HepG2 (cell line): ENCODE data around the gene MRPL50. TPM values are rescaled to one million over a fixed set of nuclear protein-coding genes. Genes with fewer than 3 reads are reported as not detected.
A peak's percentile ranks its signal among the peaks of the same experiment; 100 is the strongest.

Experiments
- ATAC-seq: fragments of 200-7000 bp; cut with Tn5 transposase; 3 replicates; pipeline ENCODE4 v1.9.1; 2020; ENCODE audit warnings: mild to moderate bottlenecking, moderate library complexity
- BruUV-seq: library from RNA; stranded (reverse); fragments of 400-500 nt; replicated peaks from 2 replicates; lab custom pipeline; 2021; lab: Mats Ljungman, UMichigan
- CTCF ChIA-PET: fragments of 300-600 bp; formaldehyde crosslinking; extraction: SDS; loops from one replicate; lab custom pipeline; 2021; ENCODE audit warnings: low total read pairs, inconsistent platforms, low intra/inter-chr PET ratio; lab: Yijun Ruan, JAX
- POLR2A ChIA-PET: fragments of 350-600 bp; sonication (Branson Sonifier 250); formaldehyde crosslinking; loops from one replicate; lab custom pipeline; 2020; ENCODE audit warnings: antibody characterized with exemption, inconsistent platforms; lab: Yijun Ruan, JAX
- DNase-seq: peaks from one replicate; pipeline ENCODE4 v3.0.0-alpha.2; 2015; ENCODE audit warnings: low spot score
- FAIRE-seq: peaks from 3 replicates; lab custom pipeline; 2011; peaks lifted over from hg19 to GRCh38; lab: Jason Lieb, UNC
- H2AFZ ChIP-seq: one replicate; pipeline ENCODE4 v1.6.1; 2011; ENCODE audit warnings: low read length, inconsistent platforms
- H3K27ac ChIP-seq: fragments of 300-600 bp; 3 replicates; pipeline ENCODE4 v1.8.0; 2011; ENCODE audit warnings: mixed run types, mild to moderate bottlenecking, mixed read lengths, low read length, inconsistent platforms; ENCODE audit not compliant: insufficient read depth; ENCODE audit errors: extremely low read length
- H3K27me3 ChIP-seq, 2 experiments: fragments of 200-600 bp in 1 of 2; 2 replicates in 1 of 2; 3 replicates in 1 of 2; pipeline versions ENCODE4 v1.6.0 to v1.8.0; 2011; ENCODE audit warnings: low read length in 2 of 2, mild to moderate bottlenecking in 2 of 2, moderate library complexity in 2 of 2, inconsistent platforms in 1 of 2; ENCODE audit not compliant: insufficient read depth in 2 of 2, control insufficient read depth in 1 of 2
- H3K36me3 ChIP-seq, 2 experiments: fragments of 200-600 bp in 1 of 2; replicated peaks in 1 of 2; 2 replicates in 1 of 2; 3 replicates in 1 of 2; pipeline versions ENCODE4 v1.5.1 to v1.8.0; 2011; ENCODE audit warnings: low read length in 2 of 2, inconsistent platforms in 1 of 2; ENCODE audit not compliant: insufficient read depth in 2 of 2, control insufficient read depth in 1 of 2
- H3K4me1 ChIP-seq: 2 replicates; pipeline ENCODE4 v1.5.1; 2012; ENCODE audit warnings: low read length, inconsistent platforms; ENCODE audit not compliant: insufficient read depth
- H3K4me2 ChIP-seq: 2 replicates; pipeline ENCODE4 v1.6.0; 2011; ENCODE audit warnings: low read depth, low read length, inconsistent platforms
- H3K4me3 ChIP-seq, 3 experiments: fragments of 200-600 bp in 1 of 3; sonication (generic), shearing (Covaris generic) in 1 of 3; replicated peaks in 1 of 3; 2 replicates each; pipeline ENCODE4 v1.5.1; 2011 to 2016; ENCODE audit warnings: low read length in 3 of 3, inconsistent platforms in 2 of 3, low read depth in 2 of 3, mild to moderate bottlenecking in 2 of 3, control low read depth in 1 of 3, mixed read lengths in 1 of 3; ENCODE audit not compliant: insufficient read depth in 1 of 3
- H3K79me2 ChIP-seq: one replicate; pipeline ENCODE4 v1.6.1; 2011; ENCODE audit warnings: low read length, inconsistent platforms; ENCODE audit not compliant: insufficient read depth
- H3K9ac ChIP-seq: 2 replicates; pipeline ENCODE4 v1.6.0; 2011; ENCODE audit warnings: mild to moderate bottlenecking, low read depth, low read length, inconsistent platforms; ENCODE audit not compliant: insufficient read depth
- H3K9me3 ChIP-seq: 2 replicates; pipeline ENCODE4 v1.5.1; 2012; ENCODE audit warnings: mild to moderate bottlenecking, low read length
- H4K20me1 ChIP-seq: 2 replicates; pipeline ENCODE4 v1.6.0; 2011; ENCODE audit warnings: inconsistent platforms, mild to moderate bottlenecking, low read length, moderate library complexity; ENCODE audit not compliant: insufficient read depth
- FOXA1 ChIP-seq, 2 experiments: fragments of 450-650 bp in 1 of 2; sonication (generic) in 1 of 2; formaldehyde crosslinking in 1 of 2; IDR thresholded peaks; 2 replicates each; pipeline versions ENCODE4 v1.4.0 to v1.6.1; 2016 to 2020; ENCODE audit warnings: missing genetic modification reagents in 1 of 2
- HOXA7 ChIP-seq: sonication (generic); formaldehyde crosslinking; IDR thresholded peaks from 2 replicates; pipeline ENCODE4 v1.8.1; 2022; ENCODE audit warnings: mild to moderate bottlenecking, missing genetic modification reagents, moderate library complexity
- PHB2 ChIP-seq: fragments of 450-650 bp; IDR thresholded peaks from 2 replicates; pipeline ENCODE4 v1.6.1; 2018; ENCODE audit not compliant: partially characterized antibody
- POGZ ChIP-seq: sonication (generic); formaldehyde crosslinking; IDR thresholded peaks from 2 replicates; pipeline ENCODE4 v1.4.0; 2020; ENCODE audit warnings: mild to moderate bottlenecking, missing genetic modification reagents
- SP140L ChIP-seq: sonication (generic); formaldehyde crosslinking; IDR thresholded peaks from 2 replicates; pipeline ENCODE4 v1.4.0; 2020; ENCODE audit warnings: missing genetic modification reagents, borderline replicate concordance
- TOE1 ChIP-seq: sonication (generic); formaldehyde crosslinking; IDR thresholded peaks from 2 replicates; pipeline ENCODE4 v1.4.0; 2020; ENCODE audit warnings: mild to moderate bottlenecking, missing genetic modification reagents
- ZBTB33 ChIP-seq: sonication (generic); formaldehyde crosslinking; IDR thresholded peaks from 2 replicates; pipeline ENCODE4 v1.4.0; 2020; ENCODE audit warnings: missing genetic modification reagents
- ZBTB38 ChIP-seq: sonication (generic); formaldehyde crosslinking; IDR thresholded peaks from 2 replicates; pipeline ENCODE4 v1.5.1; 2020; ENCODE audit warnings: mild to moderate bottlenecking, missing genetic modification reagents
- ZNF34 ChIP-seq: sonication (generic); formaldehyde crosslinking; IDR thresholded peaks from 2 replicates; pipeline ENCODE4 v1.4.0; 2020; ENCODE audit warnings: mild to moderate bottlenecking, missing genetic modification reagents, borderline replicate concordance
- ZNF687 ChIP-seq: sonication (generic); formaldehyde crosslinking; IDR thresholded peaks from 2 replicates; pipeline ENCODE4 v1.5.1; 2020; ENCODE audit warnings: mild to moderate bottlenecking, missing genetic modification reagents, moderate library complexity
- WGBS: methylation state at CpG from one replicate; pipeline ENCODE4 v1.1.6; 2017; ENCODE audit warnings: low lambda C conversion rate; 5-methylcytosine and 5-hydroxymethylcytosine counted together
- in situ Hi-C: cut with HindIII; loops from 2 replicates; pipeline ENCODE4 v1.10.0; 2017; ENCODE audit warnings: low pct_unique_long_range_greater_than_20kb; ENCODE audit not compliant: extremely low pct_ligation_motif_present
- intact Hi-C: fragments of 100-400 bp; cut with micrococcal nuclease; formaldehyde crosslinking; loops from one replicate; pipeline ENCODE4 v1.10.0; 2022; ENCODE audit not compliant: unreplicated experiment
- polyA plus RNA-seq, 8 experiments: library from polyadenylated mRNA; depleted of rRNA in 3 of 8; stranded (reverse) in 7 of 8; unstranded in 1 of 8; fragments of >200 nt; fragmentation: Illumina TruSeq in 4 of 8; extraction: Trizol in 4 of 8; gene quantifications; 2 replicates each; pipeline versions ENCODE4 v1.2.1 to v1.2.3, GENCODE V29; 2011 to 2016; ENCODE audit warnings: low read depth in 4 of 8, missing spikeins in 1 of 8, mixed read lengths in 1 of 8; ENCODE audit not compliant: insufficient read depth in 1 of 8
- total RNA-seq, 5 experiments: library from RNA; depleted of rRNA; stranded (reverse); fragments of >200 nt; fragmentation: Illumina TruSeq; extraction: Trizol; gene quantifications; 2 replicates each; pipeline ENCODE4 v1.2.3, GENCODE V29; 2016; ENCODE audit warnings: low read depth in 1 of 5
- TF ChIP-seq, protein P1 (sequence below): sonication (generic); formaldehyde crosslinking; IDR thresholded peaks from 2 replicates; pipeline ENCODE4 v1.4.0; 2020; ENCODE audit warnings: missing genetic modification reagents

MRPL50 gene
- total and polyA plus RNA-seq, 2 of the 13 experiments (the other 11 are each of a cell fraction or from before 2014, with no cell fraction given) = 37.1 to 70.0 TPM

- in situ Hi-C loops (no loop called here), intact Hi-C loops (no loop called here)
- H3K27ac ChIP-seq = no peak overlapping the region
- no peak overlapping the region for H2AFZ ChIP-seq
- WGBS = 94% methylated on average over 8 of the region's 8 CpGs
- DNase-seq = no peak
- no peak overlapping the region for H3K4me3 ChIP-seq
- no peaks in the 10 kb centered on the region for H3K27me3 ChIP-seq
- H3K9ac ChIP-seq = no peak overlapping the region
- no TSS peak for BruUV-seq
- no peaks in the 10 kb centered on the region for H4K20me1 ChIP-seq
- H3K9me3 ChIP-seq = no peaks in the 10 kb centered on the region
- no peak for ATAC-seq
- POLR2A ChIA-PET = interaction anchor here (2.4 to 2.7 kb wide), 2 partner anchors 19 to 29 kb away, joined by 6 to 7 read pairs; partner anchors contain the start of genes MRPL50 and ZNF189
- CTCF ChIA-PET = no interaction called here
- no peak for TF ChIP-seq FOXA1 (IDR thresholded peaks at IDR 0.05)
- 0 out of 2 replicates have a peak, but pooled peaks have one; percentile 8 for TF ChIP-seq FOXA1 (CRISPR knock-in tag; IDR thresholded peaks at IDR 0.05)
- TF ChIP-seq, protein P1, sequence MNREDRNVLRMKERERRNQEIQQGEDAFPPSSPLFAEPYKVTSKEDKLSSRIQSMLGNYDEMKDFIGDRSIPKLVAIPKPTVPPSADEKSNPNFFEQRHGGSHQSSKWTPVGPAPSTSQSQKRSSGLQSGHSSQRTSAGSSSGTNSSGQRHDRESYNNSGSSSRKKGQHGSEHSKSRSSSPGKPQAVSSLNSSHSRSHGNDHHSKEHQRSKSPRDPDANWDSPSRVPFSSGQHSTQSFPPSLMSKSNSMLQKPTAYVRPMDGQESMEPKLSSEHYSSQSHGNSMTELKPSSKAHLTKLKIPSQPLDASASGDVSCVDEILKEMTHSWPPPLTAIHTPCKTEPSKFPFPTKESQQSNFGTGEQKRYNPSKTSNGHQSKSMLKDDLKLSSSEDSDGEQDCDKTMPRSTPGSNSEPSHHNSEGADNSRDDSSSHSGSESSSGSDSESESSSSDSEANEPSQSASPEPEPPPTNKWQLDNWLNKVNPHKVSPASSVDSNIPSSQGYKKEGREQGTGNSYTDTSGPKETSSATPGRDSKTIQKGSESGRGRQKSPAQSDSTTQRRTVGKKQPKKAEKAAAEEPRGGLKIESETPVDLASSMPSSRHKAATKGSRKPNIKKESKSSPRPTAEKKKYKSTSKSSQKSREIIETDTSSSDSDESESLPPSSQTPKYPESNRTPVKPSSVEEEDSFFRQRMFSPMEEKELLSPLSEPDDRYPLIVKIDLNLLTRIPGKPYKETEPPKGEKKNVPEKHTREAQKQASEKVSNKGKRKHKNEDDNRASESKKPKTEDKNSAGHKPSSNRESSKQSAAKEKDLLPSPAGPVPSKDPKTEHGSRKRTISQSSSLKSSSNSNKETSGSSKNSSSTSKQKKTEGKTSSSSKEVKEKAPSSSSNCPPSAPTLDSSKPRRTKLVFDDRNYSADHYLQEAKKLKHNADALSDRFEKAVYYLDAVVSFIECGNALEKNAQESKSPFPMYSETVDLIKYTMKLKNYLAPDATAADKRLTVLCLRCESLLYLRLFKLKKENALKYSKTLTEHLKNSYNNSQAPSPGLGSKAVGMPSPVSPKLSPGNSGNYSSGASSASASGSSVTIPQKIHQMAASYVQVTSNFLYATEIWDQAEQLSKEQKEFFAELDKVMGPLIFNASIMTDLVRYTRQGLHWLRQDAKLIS (CRISPR knock-in tag) = no peak
- TF ChIP-seq SP140L (CRISPR knock-in tag) = no peak
- no peak for TF ChIP-seq PHB2
- TF ChIP-seq ZBTB38 = peak; percentile 61; the same call in 1 of the 2 replicates
- TF ChIP-seq TOE1 (CRISPR knock-in tag) = no peak
- TF ChIP-seq POGZ (CRISPR knock-in tag) = peak; percentile 48; the same call in 1 of the 2 replicates
- TF ChIP-seq ZBTB33 (CRISPR knock-in tag) = peak; percentile 85
- TF ChIP-seq ZNF687 (CRISPR knock-in tag) = peak; percentile 35; the same call in 1 of the 2 replicates
- no peak for TF ChIP-seq ZNF34 (CRISPR knock-in tag)
- no peak for TF ChIP-seq HOXA7 (CRISPR knock-in tag)
- TF ChIP-seq, all 625 proteins: peak for 5
- Histone ChIP-seq H3K36me3 (no peaks in the 10 kb centered on the region), H3K4me1 (peaks cover 88% of the 10 kb centered on the region), H3K4me2 (no peak overlapping the region), H3K79me2 (no peaks in the 10 kb centered on the region)
- no peak for FAIRE-seq
Observed at GRCh38 chr9:101427358-101427757, 28.9 kb upstream of the MRPL50 start.
